Activated gamma-delta T cell (primary cell): Measurements from ENCODE around the gene OR2B2.

Source experiments
- DNase-seq: peaks from one replicate; lab custom pipeline; 2025; lab: John Stamatoyannopoulos, UW

The OR2B2 gene

GRCh38 chr6:27867051-27867944 is 44.9 kb downstream of the OR2B2 start:
- DNase-seq = peak; percentile 36

- DNase-seq = no peak
Observed at GRCh38 chr6:27866357-27867050, 45.7 kb downstream of the OR2B2 start.

GRCh38 chr6:27865850-27866356 is 46.3 kb downstream of the OR2B2 start:
- DNase-seq = peak; percentile 10

GRCh38 chr6:27864906-27865849 is 47.0 kb downstream of the OR2B2 start:
- peak; percentile 37 for DNase-seq

- DNase-seq = peak; percentile 9
Observed at GRCh38 chr6:27863962-27864905, 48.0 kb downstream of the OR2B2 start.

GRCh38 chr6:27862396-27863066 is 49.7 kb downstream of the OR2B2 start:
- no peak for DNase-seq

GRCh38 chr6:27861861-27862260 is 50.3 kb downstream of the OR2B2 start:
- no peak for DNase-seq

GRCh38 chr6:27861276-27861840 is 50.8 kb downstream of the OR2B2 start:
- DNase-seq = no peak
